Activated naive CD8-positive, alpha-beta T cell treated with anti-CD3 and anti-CD28 coated beads, Interleukin-2, amount 50 U/mL, for 16 hours (primary cell): ENCODE data around the gene CD72.
"Not testable (repeated sequence)": the region's sequence is repeated elsewhere in the genome, so short reads cannot be mapped to it uniquely, and the experiment has no call there.

Experiments used
- DNase-seq: peaks from one replicate; pipeline ENCODE4 v3.0.0-alpha.2; 2020; ENCODE audit warnings: low read depth, low spot score

The CD72 gene

DNA sequence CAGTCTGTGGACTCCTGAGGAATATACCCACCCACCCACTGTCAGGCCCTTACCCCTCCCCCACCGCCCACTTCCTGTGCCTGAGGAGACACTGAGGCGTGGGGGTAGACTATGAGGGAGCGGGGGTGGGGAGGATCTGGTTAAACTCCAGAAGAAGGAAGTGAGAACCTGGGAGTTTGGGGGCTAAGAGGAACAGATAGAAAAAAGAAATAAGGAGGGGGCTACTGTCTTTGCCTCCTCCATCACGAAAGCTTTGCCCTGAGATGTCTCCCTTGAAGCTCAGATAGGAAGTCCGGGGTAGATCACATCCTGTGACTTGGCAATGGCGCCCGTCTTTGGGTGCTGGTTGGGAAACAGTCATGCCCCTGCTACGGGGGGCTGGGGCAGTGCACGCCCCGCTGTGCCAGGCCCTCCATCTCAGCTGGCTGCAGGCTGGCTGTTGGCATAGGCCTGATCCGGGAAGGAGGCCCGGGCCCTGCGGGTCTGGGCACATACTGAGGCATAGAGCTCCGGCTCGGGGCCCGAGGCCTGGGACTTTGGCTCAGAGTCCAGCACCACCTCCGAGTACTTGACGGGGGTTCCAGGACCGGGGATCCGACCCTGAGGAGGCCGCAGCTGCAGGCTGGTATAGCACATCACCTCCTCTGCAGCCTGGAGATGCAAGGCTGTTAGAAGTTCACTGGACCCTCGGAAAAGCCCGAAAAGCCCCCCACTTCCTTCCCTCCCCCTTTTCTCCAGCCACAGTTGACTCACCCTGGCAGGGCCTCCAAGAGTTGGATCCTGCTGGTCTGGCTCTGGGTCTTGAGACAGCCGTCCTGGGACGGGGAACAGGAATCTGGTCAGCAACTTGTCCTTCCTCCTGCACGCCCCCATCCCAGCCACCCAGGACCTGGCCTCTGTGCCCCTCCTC lies 31.5 kb upstream of the CD72 start:
- DNase-seq: no peak

GRCh38 chr9:35646533-35647265 lies 28.5 kb upstream of the CD72 start:
- DNase-seq: peak; percentile 79

DNA sequence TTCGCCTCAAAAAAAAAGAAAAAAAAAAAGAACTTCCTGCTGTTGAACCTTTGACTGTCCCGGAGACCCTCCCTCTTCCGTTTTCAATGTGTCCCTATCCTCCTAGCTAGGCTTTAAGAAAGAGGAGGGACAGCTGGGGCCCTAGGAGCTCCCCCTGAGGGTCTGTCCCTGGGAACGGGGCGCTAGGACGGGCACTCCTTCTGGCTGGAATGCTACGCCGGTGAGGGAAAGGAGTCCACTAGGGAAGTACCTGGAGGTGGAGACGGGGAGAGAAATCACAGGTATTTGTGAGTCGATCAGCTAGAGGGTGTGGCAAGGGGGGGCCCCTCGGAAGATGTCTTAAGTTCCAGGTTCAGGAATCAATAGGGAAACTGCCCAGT lies 27.9 kb upstream of the CD72 start:
- DNase-seq: no peak

- not testable (repeated sequence) for DNase-seq
Observed at GRCh38 chr9:35645736-35646135, 27.5 kb upstream of the CD72 start.

DNA sequence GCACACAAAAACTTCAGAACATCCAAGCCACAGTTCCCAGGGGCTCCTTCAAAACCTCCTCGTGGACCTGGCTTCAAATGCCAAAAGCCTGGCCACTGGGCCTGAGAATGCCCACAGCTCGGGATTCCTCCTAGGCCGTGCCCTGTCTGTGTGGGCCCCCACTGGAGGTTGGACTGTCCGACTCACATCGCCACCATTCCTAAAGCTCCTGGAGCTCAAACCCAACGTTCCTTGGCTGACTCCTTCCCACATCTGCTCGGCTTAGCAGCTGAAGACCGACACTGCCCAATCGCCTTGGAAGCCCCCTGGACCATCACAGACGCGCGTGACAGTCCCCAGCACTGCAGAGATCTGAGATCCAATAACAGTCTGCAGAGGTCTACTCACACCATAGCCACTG lies 24.8 kb upstream of the CD72 start:
- no peak for DNase-seq

- DNase-seq: not testable (repeated sequence)
Observed at GRCh38 chr9:35641478-35641877, 23.3 kb upstream of the CD72 start.

GRCh38 chr9:35640431-35640830 lies 22.2 kb upstream of the CD72 start:
- DNase-seq: not testable (repeated sequence)

- no peak for DNase-seq
Observed at GRCh38 chr9:35639631-35640030, 21.4 kb upstream of the CD72 start.

DNA sequence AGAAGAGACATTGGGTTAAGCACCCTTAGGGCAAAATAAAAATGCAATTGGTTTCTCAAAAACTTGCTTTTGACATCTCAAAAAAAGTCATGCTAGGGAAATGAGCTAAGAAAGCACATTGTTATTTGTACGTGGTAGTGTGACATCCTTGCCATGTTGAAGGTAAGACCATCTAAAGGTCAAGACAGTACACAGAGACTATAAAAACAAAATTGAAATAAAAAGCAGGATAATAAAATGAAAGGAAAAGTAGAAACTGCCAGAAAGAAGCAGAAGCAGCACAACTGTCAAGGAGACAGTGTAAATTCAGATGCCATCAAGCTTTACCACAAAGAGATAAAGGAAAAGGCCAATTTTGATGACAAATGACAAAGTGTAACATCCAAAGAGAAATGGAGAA lies 21.0 kb upstream of the CD72 start:
- DNase-seq: not testable (repeated sequence)

DNA sequence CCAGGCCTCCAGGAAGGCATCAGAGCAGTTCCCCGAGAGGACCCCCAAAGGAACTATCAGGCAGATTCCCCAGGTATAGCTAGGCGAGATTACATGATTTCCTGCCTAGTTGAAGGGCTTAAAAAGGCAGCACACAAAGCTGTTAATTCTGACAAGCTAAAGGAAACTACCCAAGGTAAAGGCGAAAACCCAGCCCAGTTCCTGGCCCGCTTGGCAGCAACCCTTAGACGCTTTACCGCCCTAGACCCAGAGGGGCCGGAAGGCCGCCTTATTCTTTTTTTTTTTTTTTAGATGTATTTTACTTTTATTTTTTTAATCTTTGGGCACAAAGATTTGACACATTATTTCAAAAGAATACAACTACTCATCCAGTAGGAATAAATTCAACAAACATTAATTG lies 20.5 kb upstream of the CD72 start:
- not testable (repeated sequence) for DNase-seq

- not testable (repeated sequence) for DNase-seq
Observed at GRCh38 chr9:35637427-35637955, 19.3 kb upstream of the CD72 start.

DNA sequence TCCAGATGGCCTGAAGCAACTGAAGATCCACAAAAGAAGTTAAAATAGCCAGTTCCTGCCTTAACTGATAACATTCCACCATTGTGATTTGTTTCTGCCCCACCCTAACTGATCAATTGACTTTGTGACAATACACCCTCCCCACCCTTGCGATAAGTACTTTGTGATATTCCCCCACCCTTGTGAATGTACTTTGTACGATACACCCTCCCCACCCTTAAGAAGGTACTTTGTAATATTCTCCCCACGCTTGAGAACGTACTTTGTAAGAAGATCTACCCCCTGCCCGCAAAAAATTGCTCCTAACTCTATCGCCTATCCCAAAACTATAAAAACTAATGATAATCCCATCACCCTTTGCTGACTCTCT lies 18.6 kb upstream of the CD72 start:
- DNase-seq: not testable (repeated sequence)

DNA sequence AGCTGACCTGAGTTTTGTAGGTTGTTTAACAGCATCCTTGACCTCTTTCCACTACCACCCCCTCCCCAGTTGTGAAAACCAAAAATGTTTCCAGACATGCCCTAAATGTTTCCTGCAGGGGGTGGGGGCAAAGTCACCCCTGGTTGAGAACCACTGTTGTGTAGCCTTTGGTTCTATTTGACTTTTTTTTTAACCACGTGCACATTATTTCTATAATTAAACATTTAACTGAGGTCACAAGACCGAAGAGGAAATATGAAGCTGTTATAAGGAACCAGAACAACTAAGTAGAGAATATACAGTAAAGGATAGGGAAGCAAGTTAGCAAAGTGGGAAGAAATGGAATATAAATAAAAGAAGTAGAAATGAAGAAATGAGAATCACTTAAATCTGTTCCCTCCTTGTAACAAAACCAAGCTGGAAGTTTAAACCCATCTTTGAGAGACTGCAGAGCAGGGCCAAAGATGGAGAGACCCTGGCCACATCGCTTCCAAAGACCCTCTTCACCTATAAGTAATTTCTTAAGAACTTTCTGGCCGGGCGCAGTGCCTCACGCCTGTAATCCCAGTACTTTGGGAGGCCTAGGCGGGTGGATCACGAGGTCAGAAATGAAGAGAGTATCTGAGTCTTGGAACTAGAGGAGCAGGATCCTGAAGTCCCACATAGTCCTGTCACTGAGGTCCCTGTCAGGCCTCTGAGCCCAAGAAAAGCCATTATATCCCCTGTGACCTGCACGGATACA lies 18.1 kb upstream of the CD72 start:
- no peak for DNase-seq

DNA sequence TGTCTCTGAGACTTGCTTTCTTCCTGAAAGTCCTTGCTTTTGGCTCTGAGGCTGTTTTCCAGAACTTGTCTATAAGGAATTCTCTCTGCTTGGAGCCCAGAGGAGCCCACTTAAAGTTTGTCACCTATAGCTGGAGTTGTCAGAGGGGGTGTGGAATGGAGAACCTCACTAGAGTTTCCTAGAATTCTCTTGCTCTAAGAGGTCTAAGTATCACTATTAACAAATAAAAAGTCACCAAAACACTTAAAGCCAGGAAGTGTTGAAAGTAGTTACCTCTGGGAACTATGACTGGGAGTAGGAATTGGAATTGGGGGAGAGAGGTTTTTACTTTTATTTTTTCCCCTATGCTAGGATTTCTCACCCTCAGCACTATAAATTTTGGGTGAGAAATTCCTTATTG lies 17.5 kb upstream of the CD72 start:
- DNase-seq: no peak

DNA sequence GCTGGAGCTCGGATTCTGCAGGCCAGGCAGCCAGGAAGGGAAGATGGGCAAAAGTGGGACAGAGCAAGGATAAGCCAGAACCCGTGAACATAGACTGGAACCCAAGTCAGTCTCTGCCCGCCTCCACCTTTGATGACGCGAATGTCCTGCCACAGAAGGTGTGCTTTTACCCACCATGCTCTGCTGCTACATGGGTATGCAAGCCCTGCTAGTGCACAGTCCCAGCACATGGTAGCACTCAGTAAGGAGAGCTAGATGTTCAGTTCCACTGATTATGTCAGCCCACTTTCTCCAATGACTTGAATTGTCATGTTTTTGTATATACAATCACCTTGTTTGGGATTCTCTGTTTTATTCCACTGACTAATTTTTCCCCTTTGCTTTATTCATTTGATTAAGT lies 11.4 kb upstream of the CD72 start:
- DNase-seq: no peak

DNA sequence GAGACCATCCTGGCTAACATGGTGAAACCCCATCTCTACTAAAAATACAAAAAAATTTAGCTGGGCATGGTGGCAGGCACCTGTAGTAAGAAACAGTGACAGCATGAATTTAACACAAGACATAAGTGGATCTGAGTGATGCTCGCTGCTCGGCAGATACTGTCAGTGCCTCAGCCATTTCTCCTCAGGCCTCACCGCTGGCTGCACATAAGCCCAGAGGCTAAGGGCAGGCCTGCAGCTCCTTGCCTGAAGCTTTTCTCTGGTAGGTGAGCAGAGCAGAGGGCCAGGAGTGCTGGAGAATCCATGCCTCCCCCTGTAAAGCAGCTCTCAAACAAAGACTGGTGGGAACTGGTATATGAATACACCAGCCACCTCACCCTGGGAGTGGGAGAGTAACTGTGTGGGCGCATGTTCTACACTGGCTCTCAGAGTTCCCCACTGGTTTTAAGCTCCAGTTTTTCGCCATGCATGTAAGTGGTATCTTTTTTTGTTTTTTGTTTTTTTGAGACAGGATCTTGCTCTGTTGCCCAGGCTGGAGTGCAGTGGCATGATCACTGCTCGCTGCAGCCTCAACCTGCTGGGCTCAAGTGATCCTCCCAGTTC lies 10.3 kb upstream of the CD72 start:
- DNase-seq: no peak

DNA sequence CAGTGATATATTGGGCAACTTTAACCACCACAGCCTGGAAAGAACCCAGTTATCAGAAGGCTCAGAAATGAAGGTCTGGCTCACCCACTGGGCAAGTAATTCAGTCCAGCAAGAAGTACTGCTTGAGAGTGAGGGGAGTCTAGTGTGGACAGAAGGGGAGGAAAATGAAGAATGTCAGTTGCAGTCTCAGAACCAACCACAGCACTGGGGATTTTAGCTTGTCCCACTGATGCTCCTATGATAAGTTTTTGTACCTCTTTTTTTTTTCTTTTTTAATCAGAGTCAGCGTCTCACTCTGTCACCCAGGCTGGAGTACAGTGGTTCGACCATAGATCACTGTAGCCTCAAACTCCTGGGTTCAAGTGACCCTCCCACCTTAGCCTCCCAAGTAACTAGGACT lies 9.4 kb upstream of the CD72 start:
- no peak for DNase-seq

DNA sequence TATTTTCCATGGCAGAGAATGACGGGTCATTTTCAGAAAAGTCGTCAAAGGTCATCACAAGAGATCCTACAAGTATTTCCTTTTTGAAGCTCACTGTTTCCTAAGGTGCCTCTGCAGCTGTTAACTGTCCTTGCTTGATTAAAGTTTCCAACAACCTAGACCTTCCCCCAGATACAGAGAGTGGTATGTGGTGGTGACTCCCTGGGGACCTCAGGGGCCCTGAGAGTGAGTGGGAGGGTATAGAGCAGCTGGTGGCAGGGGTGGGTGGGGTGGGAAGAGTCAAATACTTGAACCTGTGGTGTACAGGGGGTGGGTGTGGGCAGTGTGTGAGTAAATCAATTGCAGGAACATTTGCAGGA lies 1.6 kb upstream of the CD72 start:
- no peak for DNase-seq

DNA sequence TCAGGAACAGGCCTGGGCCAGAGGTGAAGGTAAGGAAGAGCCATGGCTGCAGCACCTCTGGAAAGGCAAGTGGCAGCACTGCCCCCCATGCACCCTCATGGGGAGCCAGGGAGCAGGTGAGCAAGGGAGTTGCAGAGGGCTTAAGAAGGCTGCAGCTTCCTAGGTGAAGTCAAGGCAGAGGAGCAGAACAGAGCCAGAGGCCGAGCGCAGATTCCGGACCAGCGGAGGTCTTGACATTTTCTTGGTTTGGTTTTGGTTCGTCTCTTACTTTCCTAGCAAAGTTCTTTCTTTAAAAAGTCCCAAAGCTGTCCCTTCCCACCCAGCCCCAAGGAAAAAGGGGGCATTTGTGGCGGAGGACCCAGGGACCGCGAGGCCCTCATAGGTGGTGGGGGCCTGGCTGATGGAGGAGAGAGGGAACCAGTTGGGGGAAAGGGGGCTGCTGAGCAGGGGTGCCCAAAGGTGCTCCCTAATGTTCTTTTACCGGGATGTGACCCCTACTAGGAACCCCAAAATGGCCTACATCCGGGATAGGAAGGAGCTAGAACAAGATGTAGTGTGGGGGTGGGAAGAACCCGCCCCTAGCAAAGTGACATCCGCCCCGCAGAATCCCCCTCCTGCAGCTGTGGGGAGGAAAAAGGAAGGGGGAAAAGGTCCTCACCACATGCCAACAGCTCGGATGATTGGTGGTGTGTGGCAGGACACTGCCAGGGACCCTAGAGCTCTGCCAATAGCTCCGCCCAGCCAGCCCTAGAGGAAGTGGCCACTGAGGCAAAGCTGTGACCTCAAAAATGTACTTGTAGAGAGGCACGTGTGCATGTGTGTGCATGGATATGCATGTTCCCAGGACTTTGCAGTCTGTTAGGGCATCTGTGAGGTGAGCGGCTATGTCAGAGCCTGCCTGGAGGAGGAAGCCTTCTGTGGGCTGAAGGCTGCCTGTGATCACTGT lies 914 bp upstream of the CD72 start:
- no peak for DNase-seq

- no peak for DNase-seq
Observed at GRCh38 chr9:35617548-35617947, 665 bp downstream of the CD72 start.
